HCT116 (cell line): ENCODE results near the gene CDK18.

Experiments used
- CEBPB ChIP-seq: IDR thresholded peaks from 2 replicates; pipeline ENCODE4 v1.6.1; 2012; ENCODE audit warnings: low read depth
- CTCF ChIP-seq, 3 experiments: fragments of 200-600 bp in 1 of 3; sonication (generic) in 1 of 3; IDR thresholded peaks in 2 of 3; conservative IDR thresholded peaks in 1 of 3; 2 replicates each; pipeline ENCODE4 v1.5.1; 2012 to 2017; ENCODE audit warnings: low read depth in 2 of 3, low read length in 2 of 3, antibody characterized with exemption in 1 of 3, borderline replicate concordance in 1 of 3, control low read depth in 1 of 3, mild to moderate bottlenecking in 1 of 3, mixed read lengths in 1 of 3, mixed run types in 1 of 3, moderate library complexity in 1 of 3; ENCODE audit not compliant: insufficient read depth in 1 of 3
- EZH2 ChIP-seq: fragments of 200-600 bp; sonication (generic); IDR thresholded peaks from 2 replicates; pipeline ENCODE4 v1.6.1; 2017; ENCODE audit warnings: antibody characterized with exemption, mixed run types
- EZH2phosphoT487 ChIP-seq: fragments of 200-600 bp; IDR thresholded peaks from 2 replicates; pipeline ENCODE4 v1.6.1; 2018; ENCODE audit warnings: antibody characterized with exemption, borderline replicate concordance
- JUND ChIP-seq: IDR thresholded peaks from 2 replicates; pipeline ENCODE4 v1.6.1; 2012
- MAX ChIP-seq: IDR thresholded peaks from 2 replicates; pipeline ENCODE4 v1.6.1; 2012
- POLR2A ChIP-seq: IDR thresholded peaks from 2 replicates; pipeline ENCODE4 v1.7.0; 2011; ENCODE audit warnings: borderline replicate concordance; ENCODE audit not compliant: insufficient read depth, insufficient read length; ENCODE audit errors: extremely low read depth
- REST ChIP-seq: IDR thresholded peaks from 2 replicates; pipeline ENCODE4 v1.6.1; 2012; ENCODE audit warnings: low read depth

- TF ChIP-seq MAX (no peak), EZH2phosphoT487 (no peak), POLR2A (no peak), CTCF (IDR thresholded peaks at IDR 0.05 in 2 of 3, conservative IDR thresholded peaks at IDR 0.05 in 1 of 3; ENCODE audit: borderline replicate concordance in 1 of 3, insufficient read depth in 1 of 3, low read depth in 2 of 3, low read length in 2 of 3) (no peak), JUND (no peak), EZH2 (no peak), CEBPB (no peak), REST (no peak)
These were observed 36.9 kb downstream of the CDK18 start for GRCh38 chr1:205541161-205541886.
